NCI-H1092 treated with DMSO at 0.1 percent for 48 hours (cell line): Measurements from ENCODE around the gene ARMH4.
"Not testable (repeated sequence)": the region's sequence is repeated elsewhere in the genome, so short reads cannot be mapped to it uniquely, and the experiment has no call there.

Experiments
- DNase-seq: peaks from one replicate; lab custom pipeline; 2025; lab: John Stamatoyannopoulos, UW

The ARMH4 gene

GRCh38 chr14:58146399-58146798 is 5.6 kb downstream of the ARMH4 start:
- no peak for DNase-seq

GRCh38 chr14:58145936-58146335 is 6.1 kb downstream of the ARMH4 start:
- no peak for DNase-seq

- DNase-seq = no peak
Measured at GRCh38 chr14:58143106-58143505, 8.9 kb downstream of the ARMH4 start.

GRCh38 chr14:58141893-58142292 is 10.1 kb downstream of the ARMH4 start:
- no peak for DNase-seq

- DNase-seq = no peak
Measured at GRCh38 chr14:58138714-58139482, 13.1 kb downstream of the ARMH4 start.

- no peak for DNase-seq
Measured at GRCh38 chr14:58138031-58138713, 13.8 kb downstream of the ARMH4 start.

GRCh38 chr14:58133739-58134138 is 18.3 kb downstream of the ARMH4 start:
- DNase-seq = no peak

GRCh38 chr14:58131386-58131785 is 20.6 kb downstream of the ARMH4 start:
- DNase-seq = no peak

- no peak for DNase-seq
Measured at GRCh38 chr14:58130116-58130782, 21.8 kb downstream of the ARMH4 start.

- DNase-seq = no peak
Measured at GRCh38 chr14:58129208-58129607, 22.8 kb downstream of the ARMH4 start.

GRCh38 chr14:58128416-58128815 is 23.6 kb downstream of the ARMH4 start:
- no peak for DNase-seq

- DNase-seq = not testable (repeated sequence)
Measured at GRCh38 chr14:58122546-58122945, 29.5 kb downstream of the ARMH4 start.

- DNase-seq = no peak
Measured at GRCh38 chr14:58121530-58122186, 30.4 kb downstream of the ARMH4 start.

- peak; percentile 70 for DNase-seq
Measured at GRCh38 chr14:58119381-58119780, 32.6 kb downstream of the ARMH4 start.

- peak; percentile 52 for DNase-seq
Measured at GRCh38 chr14:58118097-58118815, 33.8 kb downstream of the ARMH4 start.

- DNase-seq = no peak
Measured at GRCh38 chr14:58109744-58110143, 42.3 kb downstream of the ARMH4 start.

- no peak for DNase-seq
Measured at GRCh38 chr14:58108717-58109116, 43.3 kb downstream of the ARMH4 start.

- DNase-seq = peak; percentile 67
Measured at GRCh38 chr14:58107947-58108552, 44.0 kb downstream of the ARMH4 start.

GRCh38 chr14:58107041-58107440 is 45.0 kb downstream of the ARMH4 start:
- DNase-seq = no peak

GRCh38 chr14:58106446-58106845 is 45.6 kb downstream of the ARMH4 start:
- no peak for DNase-seq

- no peak for DNase-seq
Measured at GRCh38 chr14:58104808-58105207, 47.2 kb downstream of the ARMH4 start.
